ENCODE data around the gene PP2D1. TPM values are rescaled to one million over a fixed set of nuclear protein-coding genes. Genes with fewer than 3 reads are reported as not detected.

The PP2D1 gene
- total and polyA plus RNA-seq, 9 of the 15 experiments (the other 6 are each of a cell fraction or from before 2014, with no cell fraction given): 0.07 to 0.10 TPM; not detected in 7

DNA sequence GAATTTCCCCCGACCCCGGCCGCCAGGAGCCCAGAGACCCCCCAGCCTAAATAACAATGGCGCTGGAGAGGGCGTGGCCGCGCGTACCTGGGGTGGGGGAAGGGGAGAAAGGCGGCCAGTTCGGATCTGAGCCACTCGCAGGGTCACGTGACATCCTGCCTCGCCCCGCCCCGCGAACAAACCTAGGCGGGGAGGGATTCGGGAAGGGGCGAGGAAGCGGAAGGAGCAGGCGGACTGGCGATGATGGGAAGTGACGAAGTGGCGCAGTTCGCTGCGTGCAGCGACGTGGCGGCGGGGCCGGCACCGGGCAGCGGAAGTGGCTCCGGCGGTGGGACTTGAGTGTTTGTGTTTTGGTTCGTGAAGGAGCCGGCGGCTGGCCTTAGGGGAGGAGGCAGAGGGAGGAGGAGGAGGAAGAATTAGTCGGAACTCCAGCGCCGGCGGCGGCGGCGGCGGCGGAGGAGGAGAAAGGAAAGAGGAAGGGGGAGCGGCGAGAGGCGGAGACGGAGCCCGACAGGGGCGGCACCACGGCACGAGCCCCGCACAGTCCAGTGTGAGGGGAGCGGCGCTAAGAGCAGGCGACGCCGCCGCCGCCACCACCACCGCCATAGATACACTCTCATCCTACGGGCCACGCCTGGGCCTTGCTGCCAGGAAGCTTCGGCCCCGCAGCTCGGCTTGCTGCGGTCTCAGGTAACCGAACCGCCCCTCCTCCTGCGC, 65.1 kb downstream of the PP2D1 start, which contains the start of gene RAB5A (continued):
- no peak for TF ChIP-seq BRF1 (IDR thresholded peaks at IDR 0.05; ENCODE audit: borderline replicate concordance, extremely low read depth, insufficient read length)
- TF ChIP-seq ZKSCAN8 (CRISPR knock-in tag; IDR thresholded peaks at IDR 0.05): no peak
- no peak for TF ChIP-seq ZNF699 (CRISPR knock-in tag; IDR thresholded peaks at IDR 0.05; ENCODE audit: insufficient replicate concordance)
- TF ChIP-seq NEUROD1 (IDR thresholded peaks at IDR 0.05; ENCODE audit: borderline replicate concordance, low read depth, low read length, partially characterized antibody): peak; percentile 55
- no peak for TF ChIP-seq ZNF280B (CRISPR knock-in tag; IDR thresholded peaks at IDR 0.05)
- TF ChIP-seq ZC3H4 (CRISPR knock-in tag; IDR thresholded peaks at IDR 0.05; ENCODE audit: borderline replicate concordance): no peak
- no peak for TF ChIP-seq GABPB2 (CRISPR knock-in tag; conservative IDR thresholded peaks at IDR 0.05)
- TF ChIP-seq SP1 (CRISPR knock-in tag; IDR thresholded peaks at IDR 0.05): peak; percentile 93
- TF ChIP-seq E2F4 (CRISPR knock-in tag; IDR thresholded peaks at IDR 0.05; ENCODE audit: low read depth): peak; percentile 43
- TF ChIP-seq SRSF3 (IDR thresholded peaks at IDR 0.05; ENCODE audit: insufficient read depth, low read length): no peak
- TF ChIP-seq FOXK2 (conservative IDR thresholded peaks at IDR 0.05 in 1 of 2, IDR thresholded peaks at IDR 0.05 in 1 of 2; ENCODE audit: low read depth in 2 of 2): peak; percentile 91 to 97
- TF ChIP-seq ILF3 (IDR thresholded peaks at IDR 0.05; ENCODE audit: borderline replicate concordance): no peak; the same call in 1 of the 2 replicates
- TF ChIP-seq MEIS2 (IDR thresholded peaks at IDR 0.05; ENCODE audit: partially characterized antibody): no peak
- 0 out of 2 replicates have a peak, but pooled peaks have one; percentile 45 for TF ChIP-seq MECOM (CRISPR knock-in tag; IDR thresholded peaks at IDR 0.05)
- TF ChIP-seq SREBF1 (IDR thresholded peaks at IDR 0.05; ENCODE audit: borderline replicate concordance, low read depth, low read length): peak; percentile 88
- TF ChIP-seq, protein P1, sequence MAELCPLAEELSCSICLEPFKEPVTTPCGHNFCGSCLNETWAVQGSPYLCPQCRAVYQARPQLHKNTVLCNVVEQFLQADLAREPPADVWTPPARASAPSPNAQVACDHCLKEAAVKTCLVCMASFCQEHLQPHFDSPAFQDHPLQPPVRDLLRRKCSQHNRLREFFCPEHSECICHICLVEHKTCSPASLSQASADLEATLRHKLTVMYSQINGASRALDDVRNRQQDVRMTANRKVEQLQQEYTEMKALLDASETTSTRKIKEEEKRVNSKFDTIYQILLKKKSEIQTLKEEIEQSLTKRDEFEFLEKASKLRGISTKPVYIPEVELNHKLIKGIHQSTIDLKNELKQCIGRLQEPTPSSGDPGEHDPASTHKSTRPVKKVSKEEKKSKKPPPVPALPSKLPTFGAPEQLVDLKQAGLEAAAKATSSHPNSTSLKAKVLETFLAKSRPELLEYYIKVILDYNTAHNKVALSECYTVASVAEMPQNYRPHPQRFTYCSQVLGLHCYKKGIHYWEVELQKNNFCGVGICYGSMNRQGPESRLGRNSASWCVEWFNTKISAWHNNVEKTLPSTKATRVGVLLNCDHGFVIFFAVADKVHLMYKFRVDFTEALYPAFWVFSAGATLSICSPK (IDR thresholded peaks at IDR 0.05; ENCODE audit: borderline replicate concordance): no peak
- TF ChIP-seq SMARCB1 (IDR thresholded peaks at IDR 0.05; ENCODE audit: insufficient read length, low read depth): no peak
- TF ChIP-seq TAF1 (IDR thresholded peaks at IDR 0.05; ENCODE audit: control insufficient read depth, extremely low read depth, insufficient read depth, low read length, severe bottlenecking): peak; percentile 90
- no peak for TF ChIP-seq RUNX1 (IDR thresholded peaks at IDR 0.05; ENCODE audit: low read depth)
- peak; percentile 21; the same call in 1 of the 2 replicates for TF ChIP-seq NFIC (IDR thresholded peaks at IDR 0.05)

All from K562 (cell line).